Measurements from ENCODE around the gene GPR63. TPM values are rescaled to one million over a fixed set of nuclear protein-coding genes. Genes with fewer than 3 reads are reported as not detected.

The GPR63 gene, protein sequence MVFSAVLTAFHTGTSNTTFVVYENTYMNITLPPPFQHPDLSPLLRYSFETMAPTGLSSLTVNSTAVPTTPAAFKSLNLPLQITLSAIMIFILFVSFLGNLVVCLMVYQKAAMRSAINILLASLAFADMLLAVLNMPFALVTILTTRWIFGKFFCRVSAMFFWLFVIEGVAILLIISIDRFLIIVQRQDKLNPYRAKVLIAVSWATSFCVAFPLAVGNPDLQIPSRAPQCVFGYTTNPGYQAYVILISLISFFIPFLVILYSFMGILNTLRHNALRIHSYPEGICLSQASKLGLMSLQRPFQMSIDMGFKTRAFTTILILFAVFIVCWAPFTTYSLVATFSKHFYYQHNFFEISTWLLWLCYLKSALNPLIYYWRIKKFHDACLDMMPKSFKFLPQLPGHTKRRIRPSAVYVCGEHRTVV
- total RNA-seq (2016; rRNA removed; fragmentation: Illumina TruSeq; extraction: Trizol): 0.02 and 0.03 TPM in 2 replicates
- not detected in 2 replicates for total RNA-seq (2016; cell fraction: cytosol; rRNA removed; fragmentation: Illumina TruSeq; extraction: Trizol; ENCODE audit: low read depth)
- 0.02 and 0.03 TPM in 2 replicates for total RNA-seq (2016; cell fraction: insoluble cytoplasmic fraction; rRNA removed; fragmentation: Illumina TruSeq; extraction: Trizol)
- total RNA-seq (2016; cell fraction: membrane; rRNA removed; fragmentation: Illumina TruSeq; extraction: Trizol): 0.03 TPM in 1 of 2 replicates, not detected in the other
- total RNA-seq (2016; cell fraction: nucleus; rRNA removed; fragmentation: Illumina TruSeq; extraction: Trizol): 0.06 TPM in 1 of 2 replicates, not detected in the other
- 0.01 TPM in 2 replicates for polyA plus RNA-seq (2011; rRNA removed)
- not detected in 2 replicates for polyA plus RNA-seq (2011; cell fraction: cytosol; rRNA removed)
- polyA plus RNA-seq (2011; cell fraction: nucleus; rRNA removed): not detected in 2 replicates
- not detected in 2 replicates for polyA plus RNA-seq (2012)
- polyA plus RNA-seq (2016; cell fraction: cytosol; fragmentation: Illumina TruSeq; extraction: Trizol; ENCODE audit: low read depth): not detected in 2 replicates
- not detected in 2 replicates for polyA plus RNA-seq (2016; cell fraction: insoluble cytoplasmic fraction; fragmentation: Illumina TruSeq; extraction: Trizol; ENCODE audit: low read depth)
- polyA plus RNA-seq (2016; cell fraction: membrane; fragmentation: Illumina TruSeq; extraction: Trizol; ENCODE audit: low read depth): 0.02 and 0.03 TPM in 2 replicates
- polyA plus RNA-seq (2016; cell fraction: nucleus; fragmentation: Illumina TruSeq; extraction: Trizol; ENCODE audit: insufficient read depth, low read depth): not detected in 2 replicates
- 0.33 TPM in 1 of 2 replicates, not detected in the other for polyA minus RNA-seq (2011; rRNA and poly(A)+ RNA removed; ENCODE audit: low replicate concordance)
- not detected in 2 replicates for polyA minus RNA-seq (2011; cell fraction: cytosol; rRNA and poly(A)+ RNA removed)
- not detected in 2 replicates for polyA minus RNA-seq (2011; cell fraction: nucleus; rRNA and poly(A)+ RNA removed)
- percentile 12 among the genes with signal in this experiment for Bru-seq, nascent RNA
- BruChase-seq, experiment 1, labeled RNA remaining after a 6-hour chase: percentile 10 among the genes with signal in this experiment
- percentile 15 among the genes with signal in this experiment for BruChase-seq, experiment 2, labeled RNA remaining after a 2-hour chase
- long read RNA-seq, experiment 1: 0 reads
- long read RNA-seq, experiment 2: 0 reads

DNA sequence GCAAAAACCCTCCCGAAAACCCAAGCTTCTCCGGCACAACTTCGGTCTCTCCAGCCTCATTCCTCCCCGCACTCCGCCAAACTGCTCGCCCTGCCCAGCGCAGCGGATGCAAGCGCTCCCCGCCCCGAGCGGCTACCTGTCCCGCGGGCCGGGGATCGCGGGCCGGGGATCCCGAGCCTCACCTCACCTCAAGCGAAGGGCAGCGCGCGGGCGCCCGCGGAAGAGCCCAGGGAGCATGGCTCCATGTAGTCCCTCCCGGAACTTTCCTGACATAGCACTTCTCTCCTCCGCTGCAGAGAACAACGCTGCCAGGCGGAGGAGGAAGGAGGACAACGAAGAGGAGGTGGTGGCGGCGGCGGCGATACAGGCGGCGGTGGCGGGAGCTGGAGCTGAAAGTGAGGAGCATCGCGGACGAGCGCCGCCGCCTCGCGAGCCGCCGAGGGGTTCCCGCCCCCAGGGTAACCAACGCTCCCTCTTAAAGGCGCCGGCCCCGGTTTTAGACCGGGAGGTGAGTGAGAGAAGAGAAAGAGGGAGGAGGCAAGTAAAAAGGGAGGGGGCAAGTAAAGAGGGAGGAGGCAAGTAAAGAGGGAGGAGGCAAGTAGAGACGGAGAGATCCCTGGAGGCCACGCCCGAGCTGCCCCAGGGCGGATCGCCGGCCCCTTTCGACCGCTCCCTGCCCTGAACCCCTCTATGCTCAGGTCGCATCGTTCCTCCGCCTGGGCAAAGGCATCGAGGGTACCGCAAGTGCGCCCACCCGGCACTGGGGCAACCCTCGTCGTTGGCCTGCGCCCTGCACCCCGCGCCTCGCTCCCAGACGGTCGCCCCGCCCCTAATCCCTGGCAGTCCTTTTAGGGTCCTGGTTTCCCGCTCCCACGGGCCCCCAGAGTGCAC lies at the start of gene GPR63:
Gene GPR63, minus strand, starts transcription at position 397 of the 891 bp plus-strand sequence. CDS start 37,746 bp downstream, outside the sequence.
- no TSS peak for BruUV-seq (replicated peaks)
- H4K20me1 ChIP-seq (ENCODE audit: insufficient read depth, low read length): no peaks in the 10 kb centered on the region
- ATAC-seq (peak; percentile 93), DNase-seq (ENCODE audit: low spot score) (peak; percentile 1), FAIRE-seq (no peak)
- no peaks in the 10 kb centered on the region for H3K36me3 ChIP-seq (replicated peaks in 1 of 2; ENCODE audit: control insufficient read depth in 1 of 2, insufficient read depth in 2 of 2, low read length in 2 of 2)
- peak within 1 kb of the TSS; percentile 82 for H3K4me2 ChIP-seq (ENCODE audit: low read depth, low read length)
- no peak within 1 kb of the TSS for H3K27ac ChIP-seq (ENCODE audit: extremely low read length, insufficient read depth, low read length)
- H2AFZ ChIP-seq (ENCODE audit: low read length): peak within 1 kb of the TSS; percentile 82
- no peaks in the 10 kb centered on the region for H3K79me2 ChIP-seq (ENCODE audit: insufficient read depth, low read length)
- ChIA-PET CTCF (ENCODE audit: low intra/inter-chr PET ratio, low total read pairs) (no interaction called here), POLR2A (no interaction called here)
- H3K9me3 ChIP-seq (ENCODE audit: low read length): no peaks in the 10 kb centered on the region
- intact Hi-C loops (cut with micrococcal nuclease; ENCODE audit: unreplicated experiment): no loop called here
- WGBS (ENCODE audit: low lambda C conversion rate): 31% methylated on average over 52 of the region's 80 CpGs
- in situ Hi-C loops (cut with HindIII; ENCODE audit: extremely low pct_ligation_motif_present, low pct_unique_long_range_greater_than_20kb): no loop called here
- H3K4me1 ChIP-seq (ENCODE audit: insufficient read depth, low read length): no peaks in the 10 kb centered on the region; the same call in 1 of the 2 replicates
- no peak within 1 kb of the TSS for H3K9ac ChIP-seq (ENCODE audit: insufficient read depth, low read depth, low read length)
- peak within 1 kb of the TSS; percentile 42 to 75 (median 64); a peak in 5 of 6 replicates for H3K4me3 ChIP-seq (replicated peaks in 1 of 3; ENCODE audit: insufficient read depth in 1 of 3, low read depth in 2 of 3, low read length in 3 of 3)
- peaks cover 4 to 29% of the 10 kb centered on the region in 2 experiments; a peak in 4 of 5 replicates for H3K27me3 ChIP-seq (ENCODE audit: control insufficient read depth in 1 of 2, insufficient read depth in 2 of 2, low read length in 2 of 2)
- TF ChIP-seq WIZ (CRISPR knock-in tag; IDR thresholded peaks at IDR 0.05) (no peak), NRL (CRISPR knock-in tag; IDR thresholded peaks at IDR 0.05; ENCODE audit: borderline replicate concordance) (peak; percentile 68; the same call in 1 of the 2 replicates), BCL6 (CRISPR knock-in tag; IDR thresholded peaks at IDR 0.05) (peak; percentile 21; the same call in 1 of the 2 replicates)
- TF ChIP-seq, protein P1, sequence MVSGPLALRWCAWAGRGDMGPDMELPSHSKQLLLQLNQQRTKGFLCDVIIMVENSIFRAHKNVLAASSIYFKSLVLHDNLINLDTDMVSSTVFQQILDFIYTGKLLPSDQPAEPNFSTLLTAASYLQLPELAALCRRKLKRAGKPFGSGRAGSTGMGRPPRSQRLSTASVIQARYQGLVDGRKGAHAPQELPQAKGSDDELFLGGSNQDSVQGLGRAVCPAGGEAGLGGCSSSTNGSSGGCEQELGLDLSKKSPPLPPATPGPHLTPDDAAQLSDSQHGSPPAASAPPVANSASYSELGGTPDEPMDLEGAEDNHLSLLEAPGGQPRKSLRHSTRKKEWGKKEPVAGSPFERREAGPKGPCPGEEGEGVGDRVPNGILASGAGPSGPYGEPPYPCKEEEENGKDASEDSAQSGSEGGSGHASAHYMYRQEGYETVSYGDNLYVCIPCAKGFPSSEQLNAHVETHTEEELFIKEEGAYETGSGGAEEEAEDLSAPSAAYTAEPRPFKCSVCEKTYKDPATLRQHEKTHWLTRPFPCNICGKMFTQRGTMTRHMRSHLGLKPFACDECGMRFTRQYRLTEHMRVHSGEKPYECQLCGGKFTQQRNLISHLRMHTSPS (CRISPR knock-in tag; IDR thresholded peaks at IDR 0.05; ENCODE audit: low read depth): no peak
- TF ChIP-seq, protein P2, sequence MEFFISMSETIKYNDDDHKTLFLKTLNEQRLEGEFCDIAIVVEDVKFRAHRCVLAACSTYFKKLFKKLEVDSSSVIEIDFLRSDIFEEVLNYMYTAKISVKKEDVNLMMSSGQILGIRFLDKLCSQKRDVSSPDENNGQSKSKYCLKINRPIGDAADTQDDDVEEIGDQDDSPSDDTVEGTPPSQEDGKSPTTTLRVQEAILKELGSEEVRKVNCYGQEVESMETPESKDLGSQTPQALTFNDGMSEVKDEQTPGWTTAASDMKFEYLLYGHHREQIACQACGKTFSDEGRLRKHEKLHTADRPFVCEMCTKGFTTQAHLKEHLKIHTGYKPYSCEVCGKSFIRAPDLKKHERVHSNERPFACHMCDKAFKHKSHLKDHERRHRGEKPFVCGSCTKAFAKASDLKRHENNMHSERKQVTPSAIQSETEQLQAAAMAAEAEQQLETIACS (CRISPR knock-in tag; IDR thresholded peaks at IDR 0.05): peak; percentile 33; the same call in 1 of the 2 replicates
- TF ChIP-seq, protein P3, sequence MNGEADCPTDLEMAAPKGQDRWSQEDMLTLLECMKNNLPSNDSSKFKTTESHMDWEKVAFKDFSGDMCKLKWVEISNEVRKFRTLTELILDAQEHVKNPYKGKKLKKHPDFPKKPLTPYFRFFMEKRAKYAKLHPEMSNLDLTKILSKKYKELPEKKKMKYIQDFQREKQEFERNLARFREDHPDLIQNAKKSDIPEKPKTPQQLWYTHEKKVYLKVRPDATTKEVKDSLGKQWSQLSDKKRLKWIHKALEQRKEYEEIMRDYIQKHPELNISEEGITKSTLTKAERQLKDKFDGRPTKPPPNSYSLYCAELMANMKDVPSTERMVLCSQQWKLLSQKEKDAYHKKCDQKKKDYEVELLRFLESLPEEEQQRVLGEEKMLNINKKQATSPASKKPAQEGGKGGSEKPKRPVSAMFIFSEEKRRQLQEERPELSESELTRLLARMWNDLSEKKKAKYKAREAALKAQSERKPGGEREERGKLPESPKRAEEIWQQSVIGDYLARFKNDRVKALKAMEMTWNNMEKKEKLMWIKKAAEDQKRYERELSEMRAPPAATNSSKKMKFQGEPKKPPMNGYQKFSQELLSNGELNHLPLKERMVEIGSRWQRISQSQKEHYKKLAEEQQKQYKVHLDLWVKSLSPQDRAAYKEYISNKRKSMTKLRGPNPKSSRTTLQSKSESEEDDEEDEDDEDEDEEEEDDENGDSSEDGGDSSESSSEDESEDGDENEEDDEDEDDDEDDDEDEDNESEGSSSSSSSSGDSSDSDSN (CRISPR knock-in tag; IDR thresholded peaks at IDR 0.05): peak; percentile 68
